ENCODE results near the gene GLIS2. TPM values are rescaled to one million over a fixed set of nuclear protein-coding genes. Genes with fewer than 3 reads are reported as not detected.

GLIS2 gene
- total and polyA plus RNA-seq, 4 donors: 0.68 to 1.4 (median 1.1) TPM

GRCh38 chr16:4347010-4347409, 31.1 kb downstream of the GLIS2 start:
- Histone ChIP-seq H3K4me1 (ENCODE audit: control insufficient read depth in 4 of 4, insufficient read depth in 4 of 4, low read length in 3 of 4) (peaks cover 12 to 56% (median 39%) of the 10 kb centered on the region in 4 donors), H3K27me3 (ENCODE audit: control insufficient read depth in 4 of 4, insufficient read depth in 4 of 4, low read length in 3 of 4) (no peaks in the 10 kb centered on the region), H3K36me3 (ENCODE audit: control insufficient read depth in 4 of 4, insufficient read depth in 3 of 4, low read depth in 1 of 4, low read length in 3 of 4) (no peaks in the 10 kb centered on the region), H3K9ac (ENCODE audit: low read depth in 1 of 2, low read length in 2 of 2) (no peak overlapping the region), H3K27ac (ENCODE audit: low read depth in 1 of 2, low read length in 2 of 2) (peak overlapping the region; percentile 79 to 94), H3K9me3 (ENCODE audit: control insufficient read depth in 4 of 4, low read length in 3 of 4) (no peaks in the 10 kb centered on the region), H3K4me3 (ENCODE audit: low read depth in 1 of 3, low read length in 3 of 3) (no peak overlapping the region)
- WGBS: 53% methylated on average over 8 of the region's 8 CpGs
- no peak for DNase-seq (ENCODE audit: low spot score)
- TF ChIP-seq EGR1 (IDR thresholded peaks at IDR 0.05; ENCODE audit: low read depth in 2 of 2) (no peak), JUND (IDR thresholded peaks at IDR 0.05) (no peak), YY1 (IDR thresholded peaks at IDR 0.05) (peak; percentile 61), NR2F2 (IDR thresholded peaks at IDR 0.05) (no peak), TAF1 (conservative IDR thresholded peaks at IDR 0.05) (no peak), HNF4G (IDR thresholded peaks at IDR 0.05) (no peak), RXRA (IDR thresholded peaks at IDR 0.05) (peak in 1 of 2 donors; percentile 46), HNF4A (conservative IDR thresholded peaks at IDR 0.05) (peak in 1 of 2 donors; percentile 21), ZBTB33 (IDR thresholded peaks at IDR 0.05) (no peak), ATF3 (IDR thresholded peaks at IDR 0.05) (no peak), SP1 (IDR thresholded peaks at IDR 0.05) (peak; percentile 21), RAD21 (IDR thresholded peaks at IDR 0.05) (no peak), FOXA2 (IDR thresholded peaks at IDR 0.05) (no peak), FOXA1 (IDR thresholded peaks at IDR 0.05) (no peak), GABPA (IDR thresholded peaks at IDR 0.05 in 1 of 2, conservative IDR thresholded peaks at IDR 0.05 in 1 of 2) (no peak)
- TF ChIP-seq, protein P1, sequence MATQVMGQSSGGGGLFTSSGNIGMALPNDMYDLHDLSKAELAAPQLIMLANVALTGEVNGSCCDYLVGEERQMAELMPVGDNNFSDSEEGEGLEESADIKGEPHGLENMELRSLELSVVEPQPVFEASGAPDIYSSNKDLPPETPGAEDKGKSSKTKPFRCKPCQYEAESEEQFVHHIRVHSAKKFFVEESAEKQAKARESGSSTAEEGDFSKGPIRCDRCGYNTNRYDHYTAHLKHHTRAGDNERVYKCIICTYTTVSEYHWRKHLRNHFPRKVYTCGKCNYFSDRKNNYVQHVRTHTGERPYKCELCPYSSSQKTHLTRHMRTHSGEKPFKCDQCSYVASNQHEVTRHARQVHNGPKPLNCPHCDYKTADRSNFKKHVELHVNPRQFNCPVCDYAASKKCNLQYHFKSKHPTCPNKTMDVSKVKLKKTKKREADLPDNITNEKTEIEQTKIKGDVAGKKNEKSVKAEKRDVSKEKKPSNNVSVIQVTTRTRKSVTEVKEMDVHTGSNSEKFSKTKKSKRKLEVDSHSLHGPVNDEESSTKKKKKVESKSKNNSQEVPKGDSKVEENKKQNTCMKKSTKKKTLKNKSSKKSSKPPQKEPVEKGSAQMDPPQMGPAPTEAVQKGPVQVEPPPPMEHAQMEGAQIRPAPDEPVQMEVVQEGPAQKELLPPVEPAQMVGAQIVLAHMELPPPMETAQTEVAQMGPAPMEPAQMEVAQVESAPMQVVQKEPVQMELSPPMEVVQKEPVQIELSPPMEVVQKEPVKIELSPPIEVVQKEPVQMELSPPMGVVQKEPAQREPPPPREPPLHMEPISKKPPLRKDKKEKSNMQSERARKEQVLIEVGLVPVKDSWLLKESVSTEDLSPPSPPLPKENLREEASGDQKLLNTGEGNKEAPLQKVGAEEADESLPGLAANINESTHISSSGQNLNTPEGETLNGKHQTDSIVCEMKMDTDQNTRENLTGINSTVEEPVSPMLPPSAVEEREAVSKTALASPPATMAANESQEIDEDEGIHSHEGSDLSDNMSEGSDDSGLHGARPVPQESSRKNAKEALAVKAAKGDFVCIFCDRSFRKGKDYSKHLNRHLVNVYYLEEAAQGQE (IDR thresholded peaks at IDR 0.05): no peak
- TF ChIP-seq, protein P2, sequence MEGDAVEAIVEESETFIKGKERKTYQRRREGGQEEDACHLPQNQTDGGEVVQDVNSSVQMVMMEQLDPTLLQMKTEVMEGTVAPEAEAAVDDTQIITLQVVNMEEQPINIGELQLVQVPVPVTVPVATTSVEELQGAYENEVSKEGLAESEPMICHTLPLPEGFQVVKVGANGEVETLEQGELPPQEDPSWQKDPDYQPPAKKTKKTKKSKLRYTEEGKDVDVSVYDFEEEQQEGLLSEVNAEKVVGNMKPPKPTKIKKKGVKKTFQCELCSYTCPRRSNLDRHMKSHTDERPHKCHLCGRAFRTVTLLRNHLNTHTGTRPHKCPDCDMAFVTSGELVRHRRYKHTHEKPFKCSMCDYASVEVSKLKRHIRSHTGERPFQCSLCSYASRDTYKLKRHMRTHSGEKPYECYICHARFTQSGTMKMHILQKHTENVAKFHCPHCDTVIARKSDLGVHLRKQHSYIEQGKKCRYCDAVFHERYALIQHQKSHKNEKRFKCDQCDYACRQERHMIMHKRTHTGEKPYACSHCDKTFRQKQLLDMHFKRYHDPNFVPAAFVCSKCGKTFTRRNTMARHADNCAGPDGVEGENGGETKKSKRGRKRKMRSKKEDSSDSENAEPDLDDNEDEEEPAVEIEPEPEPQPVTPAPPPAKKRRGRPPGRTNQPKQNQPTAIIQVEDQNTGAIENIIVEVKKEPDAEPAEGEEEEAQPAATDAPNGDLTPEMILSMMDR (IDR thresholded peaks at IDR 0.05; ENCODE audit: low read depth, low read length, missing input control): no peak
- TF ChIP-seq, protein P3, sequence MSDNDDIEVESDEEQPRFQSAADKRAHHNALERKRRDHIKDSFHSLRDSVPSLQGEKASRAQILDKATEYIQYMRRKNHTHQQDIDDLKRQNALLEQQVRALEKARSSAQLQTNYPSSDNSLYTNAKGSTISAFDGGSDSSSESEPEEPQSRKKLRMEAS (IDR thresholded peaks at IDR 0.05): no peak

All from liver (tissue), 9 donors.